Panc1 (cell line): ENCODE data around the gene OSBP2. TPM values are rescaled to one million over a fixed set of nuclear protein-coding genes. Genes with fewer than 3 reads are reported as not detected.

ENCODE experiments used
- ATAC-seq: fragments of 200-7000 bp; cut with Tn5 transposase; 2 replicates; pipeline ENCODE4 v1.9.1; 2020; ENCODE audit warnings: mild to moderate bottlenecking, moderate library complexity
- BruUV-seq: library from RNA; stranded (reverse); fragments of 400-500 nt; replicated peaks from 2 replicates; lab custom pipeline; 2021; lab: Mats Ljungman, UMichigan
- CTCF ChIA-PET: fragments of 300-600 bp; sonication (Branson Sonifier 250); formaldehyde crosslinking; loops from one replicate; lab custom pipeline; 2022; ENCODE audit warnings: antibody characterized with exemption; lab: Charles Lee
- POLR2A ChIA-PET: fragments of 300-600 bp; sonication (Branson Sonifier 250); formaldehyde crosslinking; loops from one replicate; lab custom pipeline; 2022; ENCODE audit warnings: antibody characterized with exemption; lab: Charles Lee
- DNase-seq: peaks from one replicate; pipeline ENCODE4 v3.0.0-alpha.2; 2010; ENCODE audit warnings: low read depth, low spot score
- H3K27ac ChIP-seq: 2 replicates; pipeline ENCODE4 v1.5.1; 2011; ENCODE audit warnings: mild to moderate bottlenecking, low read length, inconsistent platforms
- H3K27me3 ChIP-seq: fragments of 200-500 bp; sonication (Bioruptor generic); 2 replicates; pipeline ENCODE4 v1.6.0; 2014; ENCODE audit warnings: low read length, inconsistent platforms; ENCODE audit not compliant: control insufficient read depth, insufficient read depth
- H3K36me3 ChIP-seq: fragments of 200-500 bp; sonication (Bioruptor generic); 2 replicates; pipeline ENCODE4 v1.5.1; 2014; ENCODE audit warnings: inconsistent platforms, mild to moderate bottlenecking, low read length, moderate library complexity; ENCODE audit not compliant: control insufficient read depth, insufficient read depth
- H3K4me1 ChIP-seq: 2 replicates; pipeline ENCODE4 v1.5.1; 2011; ENCODE audit warnings: inconsistent platforms, mild to moderate bottlenecking, low read length, moderate library complexity; ENCODE audit not compliant: control insufficient read depth, insufficient read depth
- H3K4me3 ChIP-seq, 2 experiments: 2 replicates each; pipeline ENCODE4 v1.5.1; 2011 to 2012; ENCODE audit warnings: low read depth in 2 of 2, low read length in 2 of 2, mild to moderate bottlenecking in 2 of 2, inconsistent platforms in 1 of 2, moderate library complexity in 1 of 2
- H3K9me3 ChIP-seq: fragments of 200-500 bp; sonication (Bioruptor generic); 2 replicates; pipeline ENCODE4 v1.5.1; 2014; ENCODE audit warnings: low read depth, mild to moderate bottlenecking, inconsistent platforms, low read length, moderate library complexity; ENCODE audit not compliant: control insufficient read depth, insufficient read depth
- POLR2AphosphoS5 ChIP-seq: IDR thresholded peaks from 2 replicates; pipeline ENCODE4 v1.6.1; 2012; ENCODE audit warnings: mild to moderate bottlenecking, low read depth, low read length, moderate library complexity
- SIN3A ChIP-seq: IDR thresholded peaks from 2 replicates; pipeline ENCODE4 v1.6.1; 2012; ENCODE audit warnings: low read depth, mild to moderate bottlenecking, low read length, moderate library complexity, borderline replicate concordance; ENCODE audit not compliant: insufficient read depth
- TCF7L2 ChIP-seq: IDR thresholded peaks from 2 replicates; pipeline ENCODE4 v1.6.1; 2011; ENCODE audit warnings: mild to moderate bottlenecking, low read depth, low read length, inconsistent platforms
- in situ Hi-C: cut with HindIII; loops from 2 replicates; pipeline ENCODE4 v1.10.0; 2016; ENCODE audit warnings: low sequenced_read_pairs, low pct_unique_long_range_greater_than_20kb
- intact Hi-C: fragments of 100-400 bp; cut with micrococcal nuclease; formaldehyde crosslinking; loops from one replicate; pipeline ENCODE4 v1.10.0; 2022; ENCODE audit not compliant: unreplicated experiment
- total RNA-seq: library from RNA; stranded (reverse); gene quantifications from one replicate; pipeline ENCODE4 v1.2.1, GENCODE V29; 2021; ENCODE audit not compliant: unreplicated experiment
- TF ChIP-seq, protein P1 (sequence below): fragments of 450-650 bp; IDR thresholded peaks from 2 replicates; pipeline ENCODE4 v1.5.1; 2017; ENCODE audit warnings: mild to moderate bottlenecking
- TF ChIP-seq, protein P2 (sequence below), 2 experiments: IDR thresholded peaks; 2 replicates each; pipeline ENCODE4 v1.6.1; 2011 to 2012; ENCODE audit warnings: low read depth in 2 of 2, control low read depth in 1 of 2, low read length in 1 of 2, mild to moderate bottlenecking in 1 of 2, moderate library complexity in 1 of 2; ENCODE audit not compliant: insufficient read depth in 1 of 2

OSBP2 gene
- total RNA-seq, 1 experiment from 2014 or later = 4.7 TPM

DNA sequence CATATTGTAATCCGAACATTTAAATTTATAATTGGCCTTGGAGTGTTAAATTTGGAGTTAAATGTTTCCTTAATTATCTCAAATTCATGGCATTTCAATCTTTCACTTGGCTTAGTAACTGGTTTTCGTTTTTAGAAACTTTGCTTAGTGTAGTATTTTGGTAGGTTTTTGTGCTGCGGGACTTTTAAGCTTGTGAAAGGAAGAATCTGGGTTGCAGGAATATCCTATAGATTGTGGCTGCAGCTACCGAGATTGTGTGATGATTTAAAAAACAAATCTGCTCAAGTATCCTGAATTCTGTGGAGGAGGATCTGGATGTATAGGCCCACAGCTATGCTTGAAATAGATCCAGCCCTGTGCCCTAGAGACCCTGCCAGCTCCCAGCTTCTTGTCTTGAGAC is 27.1 kb downstream of the OSBP2 start:
- H3K27me3 ChIP-seq = no peaks in the 10 kb centered on the region
- no peak overlapping the region for H3K4me3 ChIP-seq
- ChIA-PET CTCF (no interaction called here), POLR2A (no interaction called here)
- no peak for DNase-seq
- H3K36me3 ChIP-seq = no peaks in the 10 kb centered on the region
- no peaks in the 10 kb centered on the region for H3K9me3 ChIP-seq
- in situ Hi-C loops (no loop called here), intact Hi-C loops (no loop called here)
- H3K4me1 ChIP-seq = no peaks in the 10 kb centered on the region
- no TSS peak for BruUV-seq
- no peak overlapping the region for H3K27ac ChIP-seq
- no peak for ATAC-seq
- TF ChIP-seq TCF7L2 = no peak

DNA sequence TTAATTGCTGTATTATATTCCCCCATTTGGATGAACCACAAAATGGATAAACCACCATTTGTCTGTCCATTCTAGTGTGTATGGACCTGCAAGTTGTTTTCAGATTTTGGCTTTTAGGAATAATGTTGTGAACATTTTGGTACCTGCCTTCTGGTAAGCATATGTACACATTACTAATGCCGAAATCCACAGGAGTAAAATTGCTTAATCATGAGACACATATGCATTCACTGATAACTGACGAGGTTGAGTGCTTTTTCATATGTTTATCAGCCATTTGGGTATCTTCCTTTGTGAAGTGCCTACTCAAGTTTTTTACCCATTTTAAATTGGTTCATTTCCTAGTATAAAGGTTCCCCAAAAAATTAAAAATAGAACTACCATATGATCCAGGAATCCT is 34.2 kb downstream of the OSBP2 start:
- ChIA-PET CTCF (no interaction called here), POLR2A (no interaction called here)
- H3K27ac ChIP-seq = no peak overlapping the region
- DNase-seq (no peak), ATAC-seq (no peak)
- TF ChIP-seq SIN3A = no peak
- TF ChIP-seq, protein P1, sequence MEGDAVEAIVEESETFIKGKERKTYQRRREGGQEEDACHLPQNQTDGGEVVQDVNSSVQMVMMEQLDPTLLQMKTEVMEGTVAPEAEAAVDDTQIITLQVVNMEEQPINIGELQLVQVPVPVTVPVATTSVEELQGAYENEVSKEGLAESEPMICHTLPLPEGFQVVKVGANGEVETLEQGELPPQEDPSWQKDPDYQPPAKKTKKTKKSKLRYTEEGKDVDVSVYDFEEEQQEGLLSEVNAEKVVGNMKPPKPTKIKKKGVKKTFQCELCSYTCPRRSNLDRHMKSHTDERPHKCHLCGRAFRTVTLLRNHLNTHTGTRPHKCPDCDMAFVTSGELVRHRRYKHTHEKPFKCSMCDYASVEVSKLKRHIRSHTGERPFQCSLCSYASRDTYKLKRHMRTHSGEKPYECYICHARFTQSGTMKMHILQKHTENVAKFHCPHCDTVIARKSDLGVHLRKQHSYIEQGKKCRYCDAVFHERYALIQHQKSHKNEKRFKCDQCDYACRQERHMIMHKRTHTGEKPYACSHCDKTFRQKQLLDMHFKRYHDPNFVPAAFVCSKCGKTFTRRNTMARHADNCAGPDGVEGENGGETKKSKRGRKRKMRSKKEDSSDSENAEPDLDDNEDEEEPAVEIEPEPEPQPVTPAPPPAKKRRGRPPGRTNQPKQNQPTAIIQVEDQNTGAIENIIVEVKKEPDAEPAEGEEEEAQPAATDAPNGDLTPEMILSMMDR = no peak
- no peak for TF ChIP-seq TCF7L2
- TF ChIP-seq, protein P2, sequence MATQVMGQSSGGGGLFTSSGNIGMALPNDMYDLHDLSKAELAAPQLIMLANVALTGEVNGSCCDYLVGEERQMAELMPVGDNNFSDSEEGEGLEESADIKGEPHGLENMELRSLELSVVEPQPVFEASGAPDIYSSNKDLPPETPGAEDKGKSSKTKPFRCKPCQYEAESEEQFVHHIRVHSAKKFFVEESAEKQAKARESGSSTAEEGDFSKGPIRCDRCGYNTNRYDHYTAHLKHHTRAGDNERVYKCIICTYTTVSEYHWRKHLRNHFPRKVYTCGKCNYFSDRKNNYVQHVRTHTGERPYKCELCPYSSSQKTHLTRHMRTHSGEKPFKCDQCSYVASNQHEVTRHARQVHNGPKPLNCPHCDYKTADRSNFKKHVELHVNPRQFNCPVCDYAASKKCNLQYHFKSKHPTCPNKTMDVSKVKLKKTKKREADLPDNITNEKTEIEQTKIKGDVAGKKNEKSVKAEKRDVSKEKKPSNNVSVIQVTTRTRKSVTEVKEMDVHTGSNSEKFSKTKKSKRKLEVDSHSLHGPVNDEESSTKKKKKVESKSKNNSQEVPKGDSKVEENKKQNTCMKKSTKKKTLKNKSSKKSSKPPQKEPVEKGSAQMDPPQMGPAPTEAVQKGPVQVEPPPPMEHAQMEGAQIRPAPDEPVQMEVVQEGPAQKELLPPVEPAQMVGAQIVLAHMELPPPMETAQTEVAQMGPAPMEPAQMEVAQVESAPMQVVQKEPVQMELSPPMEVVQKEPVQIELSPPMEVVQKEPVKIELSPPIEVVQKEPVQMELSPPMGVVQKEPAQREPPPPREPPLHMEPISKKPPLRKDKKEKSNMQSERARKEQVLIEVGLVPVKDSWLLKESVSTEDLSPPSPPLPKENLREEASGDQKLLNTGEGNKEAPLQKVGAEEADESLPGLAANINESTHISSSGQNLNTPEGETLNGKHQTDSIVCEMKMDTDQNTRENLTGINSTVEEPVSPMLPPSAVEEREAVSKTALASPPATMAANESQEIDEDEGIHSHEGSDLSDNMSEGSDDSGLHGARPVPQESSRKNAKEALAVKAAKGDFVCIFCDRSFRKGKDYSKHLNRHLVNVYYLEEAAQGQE (IDR thresholded peaks at IDR 0.05; ENCODE audit: insufficient read depth in 1 of 2, low read depth in 2 of 2, low read length in 1 of 2) = no peak
- no peak for TF ChIP-seq POLR2AphosphoS5
- H3K4me3 ChIP-seq = no peak overlapping the region
- no TSS peak for BruUV-seq
- H3K27me3 ChIP-seq = no peaks in the 10 kb centered on the region
- intact Hi-C loops = no loop called here
- no peaks in the 10 kb centered on the region for H3K9me3 ChIP-seq
- H3K36me3 ChIP-seq = no peaks in the 10 kb centered on the region
- no peaks in the 10 kb centered on the region for H3K4me1 ChIP-seq
- in situ Hi-C loops = no loop called here

DNA sequence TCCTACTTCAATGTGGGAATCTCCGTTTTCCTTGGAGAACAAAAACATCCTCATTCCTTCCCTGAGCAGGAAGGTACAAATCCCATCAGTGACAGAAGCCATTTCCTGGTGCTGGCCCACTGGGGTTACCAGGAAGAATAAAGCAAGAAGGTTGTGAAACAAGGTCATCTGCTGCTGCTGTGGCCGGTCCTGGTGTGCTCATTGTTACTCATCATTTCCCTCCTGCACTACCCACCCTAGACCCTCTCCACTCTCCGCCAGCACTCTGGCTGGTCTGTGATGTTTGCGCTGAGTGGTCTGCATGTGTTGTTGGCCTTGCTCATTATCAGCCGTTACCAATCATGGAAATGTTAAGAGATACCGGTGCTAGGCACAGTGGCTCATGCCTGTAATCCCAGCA is 37.0 kb downstream of the OSBP2 start:
- H3K27me3 ChIP-seq = no peaks in the 10 kb centered on the region
- POLR2A ChIA-PET = no interaction called here
- H3K4me1 ChIP-seq = no peaks in the 10 kb centered on the region
- no peak overlapping the region for H3K4me3 ChIP-seq
- H3K36me3 ChIP-seq = no peaks in the 10 kb centered on the region
- TF ChIP-seq, protein P2 (IDR thresholded peaks at IDR 0.05; ENCODE audit: insufficient read depth in 1 of 2, low read depth in 2 of 2, low read length in 1 of 2) = no peak
- no peak for TF ChIP-seq TCF7L2
- TF ChIP-seq POLR2AphosphoS5 = no peak
- no peak for TF ChIP-seq SIN3A
- TF ChIP-seq, protein P1 = no peak
- CTCF ChIA-PET = no interaction called here
- DNase-seq = no peak
- intact Hi-C loops (no loop called here), in situ Hi-C loops (no loop called here)
- H3K27ac ChIP-seq = no peak overlapping the region
- no peaks in the 10 kb centered on the region for H3K9me3 ChIP-seq
- ATAC-seq = no peak
- no TSS peak for BruUV-seq
